T-cell (primary cell): ENCODE data around the gene DNMT3L. TPM values are rescaled to one million over a fixed set of nuclear protein-coding genes. Genes with fewer than 3 reads are reported as not detected.
"Not testable (repeated sequence)": the region's sequence is repeated elsewhere in the genome, so short reads cannot be mapped to it uniquely, and the experiment has no call there.

ENCODE experiments used
- ATAC-seq, 4 experiments: fragments of 200-7000 bp in 3 of 4; fragments of 150-1000 bp in 1 of 4; cut with Tn5 transposase; replicated peaks in 1 of 4; 1 replicate in 3 of 4; 2 replicates in 1 of 4; pipeline ENCODE4 v1.10.0; 2021; ENCODE audit warnings: moderate library complexity in 3 of 4, mild to moderate bottlenecking in 2 of 4, moderate number of reproducible peaks in 1 of 4
- CTCF ChIA-PET, 2 donors: fragments of 300-600 bp; sonication (Branson Sonifier 250); formaldehyde crosslinking; loops; one replicate each; lab custom pipeline; 2022; ENCODE audit warnings: antibody characterized with exemption in 2 of 2; lab: Charles Lee
- POLR2A ChIA-PET, 2 donors: fragments of 300-600 bp; sonication (Branson Sonifier 250); formaldehyde crosslinking; loops; one replicate each; lab custom pipeline; 2022; ENCODE audit warnings: antibody characterized with exemption in 2 of 2; lab: Charles Lee
- DNase-seq, 35 experiments: peaks; one replicate each; pipeline versions ENCODE4 v3.0.0 to v3.0.0-alpha.2; 2013 to 2023
- H3K27ac ChIP-seq: one replicate; pipeline ENCODE4 v1.5.1; 2013; ENCODE audit warnings: low read length
- H3K27me3 ChIP-seq, 2 experiments: replicated peaks in 1 of 2; 1 replicate in 1 of 2; 2 replicates in 1 of 2; pipeline versions ENCODE4 v1.6.1 to v1.7.0; 2013; ENCODE audit warnings: low read length in 1 of 2, mixed read lengths in 1 of 2; ENCODE audit not compliant: control insufficient read depth in 2 of 2, insufficient read depth in 2 of 2; ENCODE audit errors: extremely low read depth in 1 of 2
- H3K36me3 ChIP-seq, 2 donors: 1 replicate in 1 of 2; 2 replicates in 1 of 2; pipeline versions ENCODE4 v1.6.1 to v1.7.0; 2013; ENCODE audit warnings: low read length in 1 of 2; ENCODE audit not compliant: control insufficient read depth in 2 of 2, insufficient read depth in 1 of 2; ENCODE audit errors: extremely low read depth in 1 of 2
- H3K4me1 ChIP-seq, 2 experiments: 1 replicate in 1 of 2; 2 replicates in 1 of 2; pipeline versions ENCODE4 v1.6.1 to v1.7.0; 2013; ENCODE audit warnings: low read length in 2 of 2, mixed read lengths in 1 of 2; ENCODE audit not compliant: insufficient read depth in 2 of 2, control insufficient read depth in 1 of 2; ENCODE audit errors: extremely low read depth in 1 of 2
- H3K4me3 ChIP-seq, 2 donors: 1 replicate in 1 of 2; 2 replicates in 1 of 2; pipeline versions ENCODE4 v1.5.1 to v1.7.0; 2013; ENCODE audit warnings: mild to moderate bottlenecking in 2 of 2, low read length in 1 of 2, moderate library complexity in 1 of 2; ENCODE audit not compliant: control insufficient read depth in 1 of 2; ENCODE audit errors: extremely low read depth in 1 of 2
- H3K9me3 ChIP-seq: 2 replicates; pipeline ENCODE4 v1.7.0; 2013
- H3K27ac Mint-ChIP-seq, 2 donors: one replicate each; pipeline ENCODE4 v1.8.0; 2020 to 2021; ENCODE audit warnings: mild to moderate bottlenecking in 2 of 2, mixed read lengths in 2 of 2
- H3K27me3 Mint-ChIP-seq, 2 donors: one replicate each; pipeline ENCODE4 v1.8.0; 2021 to 2022; ENCODE audit warnings: mixed read lengths in 2 of 2
- H3K36me3 Mint-ChIP-seq: one replicate; pipeline ENCODE4 v1.8.0; 2021; ENCODE audit warnings: mixed read lengths
- H3K4me1 Mint-ChIP-seq, 3 donors: one replicate each; pipeline ENCODE4 v1.8.0; 2020 to 2022; ENCODE audit warnings: mixed read lengths in 3 of 3, mild to moderate bottlenecking in 1 of 3
- H3K4me3 Mint-ChIP-seq, 3 donors: one replicate each; pipeline ENCODE4 v1.8.0; 2020 to 2022; ENCODE audit warnings: mild to moderate bottlenecking in 3 of 3, mixed read lengths in 3 of 3, moderate library complexity in 3 of 3
- H3K9me3 Mint-ChIP-seq, 3 donors: one replicate each; pipeline ENCODE4 v1.8.0; 2020 to 2022; ENCODE audit warnings: mixed read lengths in 3 of 3
- WGBS: methylation state at CpG from one replicate; pipeline ENCODE4 v1.1.5; 2013; ENCODE audit warnings: missing lambda C conversion rate; ENCODE audit not compliant: insufficient coverage; 5-methylcytosine and 5-hydroxymethylcytosine counted together
- total RNA-seq, 35 experiments: library from RNA in 6 of 35; stranded (reverse) in 6 of 35; fragments of 120-200 nt in 1 of 35; gene quantifications; one replicate each; pipeline versions ENCODE4 v1.2.1 to v1.2.4 and lab custom pipeline; 2013 to 2026

The DNMT3L gene
- total RNA-seq, 5 donors from 2014 or later (not counting 1 experiment from before 2014, with no cell fraction given) = not detected

- DNase-seq, H3K4me3 Mint-ChIP-seq, H3K9me3 ChIP-seq, H3K27ac Mint-ChIP-seq, H3K36me3 Mint-ChIP-seq, ATAC-seq, POLR2A ChIA-PET, CTCF ChIA-PET, H3K27ac ChIP-seq, H3K4me1 Mint-ChIP-seq, H3K36me3 ChIP-seq, H3K4me1 ChIP-seq, H3K9me3 Mint-ChIP-seq, H3K4me3 ChIP-seq, H3K27me3 ChIP-seq, H3K27me3 Mint-ChIP-seq: not testable (repeated sequence)
- WGBS = no CpG with 5 or more reads among the region's 30 CpGs
These were observed 59.0 kb downstream of the DNMT3L start for GRCh38 chr21:44202590-44203299.

GRCh38 chr21:44199997-44200396 is 61.7 kb downstream of the DNMT3L start:
- H3K4me1 Mint-ChIP-seq, H3K9me3 Mint-ChIP-seq, H3K27ac Mint-ChIP-seq, H3K36me3 Mint-ChIP-seq, H3K36me3 ChIP-seq, H3K27me3 Mint-ChIP-seq, ATAC-seq, H3K27ac ChIP-seq, H3K4me3 ChIP-seq, DNase-seq, POLR2A ChIA-PET, H3K4me3 Mint-ChIP-seq, H3K9me3 ChIP-seq, H3K27me3 ChIP-seq, CTCF ChIA-PET, H3K4me1 ChIP-seq: not testable (repeated sequence)
- WGBS = 87% methylated on average over 5 of the region's 11 CpGs

- POLR2A ChIA-PET = no interaction called here
- Mint-ChIP-seq H3K27ac (no peak overlapping the region), H3K9me3 (no peaks in the 10 kb centered on the region), H3K4me1 (peaks cover 0 to 2% (median 0%) of the 10 kb centered on the region in 3 donors), H3K4me3 (no peak overlapping the region), H3K36me3 (no peaks in the 10 kb centered on the region), H3K27me3 (no peaks in the 10 kb centered on the region)
- CTCF ChIA-PET = no interaction called here
- H3K9me3 ChIP-seq = no peaks in the 10 kb centered on the region
- H3K4me1 ChIP-seq = peaks cover 0 to 4% of the 10 kb centered on the region in 2 experiments
- no peak overlapping the region for H3K4me3 ChIP-seq
- peaks cover 0 to 3% of the 10 kb centered on the region in 2 experiments for H3K27me3 ChIP-seq
- no peak for DNase-seq
- WGBS = 69% methylated on average over 4 of the region's 15 CpGs
- H3K27ac ChIP-seq = no peak overlapping the region
- H3K36me3 ChIP-seq = no peaks in the 10 kb centered on the region
- no peak for ATAC-seq
These were observed 62.2 kb downstream of the DNMT3L start for GRCh38 chr21:44199448-44199847.

- WGBS = no CpG with 5 or more reads among the region's 21 CpGs
- DNase-seq, H3K4me1 ChIP-seq, H3K36me3 Mint-ChIP-seq, H3K27ac ChIP-seq, H3K9me3 Mint-ChIP-seq, H3K4me3 ChIP-seq, H3K4me3 Mint-ChIP-seq, H3K27ac Mint-ChIP-seq, CTCF ChIA-PET, ATAC-seq, H3K4me1 Mint-ChIP-seq, H3K36me3 ChIP-seq, H3K9me3 ChIP-seq, H3K27me3 ChIP-seq, H3K27me3 Mint-ChIP-seq, POLR2A ChIA-PET: not testable (repeated sequence)
These were observed 64.6 kb downstream of the DNMT3L start for GRCh38 chr21:44197156-44197516.

Other genes starting within 250 kb of the DNMT3L start
- 100 to 1,000 TPM in 2 of 5 donors, 10 to 100 TPM in 3; 82.5 to 144 (median 92.2) TPM for gene TRAPPC10, start 249.6 kb downstream of the DNMT3L start, total RNA-seq
- 10 to 100 TPM in 4 of 5 donors, 1 to 10 TPM in 1; 8.9 to 39.3 (median 12.3) TPM for gene PWP2, start 154.5 kb downstream of the DNMT3L start, total RNA-seq
- gene GATD3, start 128.2 kb downstream of the DNMT3L start, total RNA-seq = 10 to 100 TPM; 12.3 to 75.0 (median 21.1) TPM
- 10 to 100 TPM in 3 of 5 donors, 1 to 10 TPM in 2; 7.9 to 16.7 (median 10.1) TPM for gene ICOSLG, start 21.0 kb downstream of the DNMT3L start, total RNA-seq
- gene AIRE, start 24.0 kb upstream of the DNMT3L start, total RNA-seq = 1 to 10 TPM in 1 of 5 donors, under 1 TPM in 3, not detected in 1; 0.10 to 1.2 (median 0.47) TPM
- gene PFKL, start 38.2 kb upstream of the DNMT3L start, total RNA-seq = 100 to 1,000 TPM; 125 to 200 (median 162) TPM
- 10 to 100 TPM; 58.8 to 72.1 (median 60.8) TPM for gene CFAP410, start 77.5 kb upstream of the DNMT3L start, total RNA-seq
- 1 to 10 TPM; 1.2 to 8.6 (median 3.6) TPM for gene TRPM2, start 91.7 kb upstream of the DNMT3L start, total RNA-seq
- 1 to 10 TPM in 2 of 5 donors, under 1 TPM in 3; 0.76 to 2.2 (median 0.98) TPM for gene LRRC3, start 193.6 kb upstream of the DNMT3L start, total RNA-seq